Stimulated activated CD4-positive, alpha-beta T cell treated with anti-CD3 and anti-CD28 coated beads, Interleukin-1b, Interleukin-23, amount 100 ng/mL, for 4 hours (primary cell): ENCODE measurements around the gene CRISPLD2.

Source experiments
- DNase-seq, 2 donors: peaks; one replicate each; pipeline ENCODE4 v3.0.0-alpha.2; 2020; ENCODE audit warnings: low read depth in 2 of 2

The CRISPLD2 gene

DNA sequence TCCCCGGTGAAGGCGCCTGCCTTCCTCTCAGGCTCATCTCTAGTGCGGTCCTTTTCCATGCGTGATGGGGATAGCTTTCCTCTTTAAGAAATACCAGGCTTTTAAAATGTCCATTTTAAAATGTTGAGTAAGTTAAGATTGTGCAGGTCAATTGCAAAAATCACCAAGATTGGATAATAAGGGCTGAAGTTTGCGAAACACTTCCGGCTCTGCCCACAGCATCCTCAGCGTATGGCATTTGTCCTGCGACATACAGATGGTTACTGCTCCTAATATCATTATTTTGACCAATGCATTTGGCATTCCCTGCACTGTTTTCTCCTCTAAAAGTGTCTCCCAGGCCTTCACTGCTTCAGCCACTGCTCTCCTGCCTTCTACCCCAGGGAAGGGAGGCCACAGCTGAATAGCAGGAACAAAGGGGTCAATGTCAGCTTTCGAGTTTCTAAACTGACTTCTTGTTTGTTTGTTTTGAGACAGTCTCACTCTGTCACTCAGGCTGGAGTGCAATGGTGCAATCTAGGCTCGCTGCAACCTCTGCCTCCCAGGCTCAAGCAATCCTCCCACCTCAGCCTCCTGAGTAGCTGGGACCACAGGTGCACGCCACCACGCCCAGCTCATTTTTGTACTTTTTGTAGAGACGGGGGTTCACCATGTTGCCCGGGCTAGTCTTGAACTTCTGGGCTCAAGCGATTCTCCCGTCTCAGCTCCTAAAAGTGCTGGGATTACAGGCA is 91.9 kb downstream of the CRISPLD2 start:
- no peak for DNase-seq

DNA sequence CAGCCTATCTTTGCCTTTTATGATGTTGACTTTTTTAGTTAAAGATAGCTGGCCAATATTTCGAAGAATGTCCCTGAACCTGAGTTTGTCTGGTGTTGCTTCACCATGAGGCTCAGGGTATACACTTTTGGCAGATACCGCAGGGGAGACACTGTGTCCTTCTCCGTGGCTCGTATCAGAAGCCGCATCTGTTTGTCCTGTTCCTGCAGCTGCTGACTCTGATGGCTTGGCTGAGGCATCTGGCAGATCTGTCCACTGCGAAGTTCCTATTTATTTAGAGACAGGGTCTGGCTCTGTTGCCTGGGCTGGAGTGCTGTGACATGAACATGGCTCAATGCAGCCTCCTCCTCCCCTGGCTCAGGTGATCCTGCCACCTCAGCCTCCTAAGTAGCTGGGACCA is 93.5 kb downstream of the CRISPLD2 start:
- DNase-seq, result no peak

DNA sequence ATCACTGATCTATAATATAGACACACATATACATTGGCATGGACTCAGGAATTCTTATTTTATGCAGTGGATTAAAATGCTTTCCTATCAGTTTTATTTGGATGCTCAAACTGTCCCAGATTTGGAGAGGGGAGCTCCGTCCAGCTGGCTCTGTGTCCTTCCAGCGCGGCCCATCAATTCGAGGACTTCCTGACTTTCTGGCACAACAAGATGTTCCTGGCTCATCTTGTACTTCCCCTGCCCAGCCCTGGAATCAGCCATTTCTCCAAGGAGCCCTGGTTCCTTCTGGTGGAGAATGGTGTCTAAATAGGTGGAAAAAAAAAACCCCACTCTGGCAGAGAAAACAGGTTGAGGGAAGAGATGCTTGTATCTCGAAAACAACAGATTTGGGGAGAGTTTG is 94.5 kb downstream of the CRISPLD2 start:
- no peak for DNase-seq

DNA sequence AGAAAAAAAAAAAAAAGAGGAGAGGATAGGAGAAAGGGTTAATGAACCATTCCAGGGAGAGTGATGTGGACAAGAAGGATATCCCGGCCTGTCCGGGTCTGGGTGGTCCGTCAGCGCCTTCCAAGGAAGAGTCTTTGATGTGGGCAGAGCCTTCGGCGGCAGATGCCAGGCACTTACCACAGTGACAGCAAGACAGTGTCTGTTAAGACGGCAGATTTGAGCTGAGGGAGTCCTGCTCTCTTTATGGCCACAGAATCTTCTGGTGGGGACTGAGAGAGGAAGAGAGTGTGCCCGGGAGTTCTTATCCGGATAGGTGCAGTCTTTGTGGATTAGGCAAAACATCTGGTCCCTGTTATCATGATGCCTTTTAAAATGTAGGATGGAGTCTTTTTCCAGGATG is 96.4 kb downstream of the CRISPLD2 start:
- no peak for DNase-seq

GRCh38 chr16:84916850-84917249 is 97.1 kb downstream of the CRISPLD2 start:
- DNase-seq, result no peak

DNA sequence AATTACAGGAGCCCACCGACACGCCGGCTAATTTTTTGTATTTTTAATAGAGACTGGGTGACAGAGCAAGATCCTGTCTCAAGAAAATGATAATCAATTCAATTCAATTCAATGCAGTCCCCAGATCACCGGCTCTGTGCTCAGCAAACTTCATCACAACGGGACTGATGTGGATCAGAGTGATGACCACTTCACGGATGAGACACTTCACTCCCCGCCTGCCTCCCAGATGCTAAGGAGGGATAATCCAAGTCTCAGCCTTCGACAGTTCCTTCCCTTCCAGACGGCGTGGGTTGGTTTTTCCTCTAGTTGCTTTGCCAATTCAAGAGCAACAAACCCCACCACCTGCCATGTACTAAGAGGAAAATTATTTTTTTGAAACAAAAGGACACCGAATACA is 97.7 kb downstream of the CRISPLD2 start:
- DNase-seq, result no peak

GRCh38 chr16:84918006-84918909 is 98.5 kb downstream of the CRISPLD2 start:
- DNase-seq, result no peak

DNA sequence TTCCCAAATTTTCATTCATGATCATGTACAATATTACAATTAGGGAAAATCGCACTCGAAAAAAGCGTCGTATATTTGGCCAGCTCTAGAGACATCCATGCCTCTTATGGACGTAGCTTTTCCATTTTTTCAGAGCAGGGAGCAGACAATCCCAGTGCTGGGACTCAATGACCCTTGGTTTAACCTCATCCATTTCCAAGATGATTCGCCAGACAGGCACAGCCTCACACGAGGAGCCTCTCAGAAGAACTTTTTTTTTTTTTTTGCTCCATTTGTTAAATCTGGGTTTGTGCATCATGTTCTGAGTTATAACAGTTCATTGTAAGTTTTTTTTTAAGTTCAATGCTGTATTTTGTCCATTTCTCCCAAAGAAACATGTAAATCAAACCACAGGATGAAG is 99.5 kb downstream of the CRISPLD2 start:
- DNase-seq, result no peak

GRCh38 chr16:84919708-84920107 is 99.9 kb downstream of the CRISPLD2 start:
- no peak for DNase-seq

DNA sequence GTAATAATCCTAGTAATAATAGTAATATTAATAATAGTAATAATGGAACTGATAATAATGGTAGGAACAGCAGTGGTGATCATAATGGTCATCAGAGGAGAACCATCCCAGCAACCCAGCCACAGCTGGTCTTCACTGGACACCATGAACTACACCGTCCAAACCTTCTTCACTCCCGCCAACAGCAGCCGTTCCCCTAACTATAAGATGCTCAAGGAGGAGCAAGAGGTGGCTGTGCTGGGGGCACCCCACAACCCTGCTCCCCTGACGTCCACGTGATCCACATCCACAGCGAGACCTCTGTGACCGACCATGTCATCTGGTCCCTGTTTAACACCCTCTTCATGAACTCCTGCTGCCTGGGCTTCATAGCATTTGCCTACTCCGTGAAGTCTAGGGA is 100.5 kb downstream of the CRISPLD2 start:
- no peak for DNase-seq

DNA sequence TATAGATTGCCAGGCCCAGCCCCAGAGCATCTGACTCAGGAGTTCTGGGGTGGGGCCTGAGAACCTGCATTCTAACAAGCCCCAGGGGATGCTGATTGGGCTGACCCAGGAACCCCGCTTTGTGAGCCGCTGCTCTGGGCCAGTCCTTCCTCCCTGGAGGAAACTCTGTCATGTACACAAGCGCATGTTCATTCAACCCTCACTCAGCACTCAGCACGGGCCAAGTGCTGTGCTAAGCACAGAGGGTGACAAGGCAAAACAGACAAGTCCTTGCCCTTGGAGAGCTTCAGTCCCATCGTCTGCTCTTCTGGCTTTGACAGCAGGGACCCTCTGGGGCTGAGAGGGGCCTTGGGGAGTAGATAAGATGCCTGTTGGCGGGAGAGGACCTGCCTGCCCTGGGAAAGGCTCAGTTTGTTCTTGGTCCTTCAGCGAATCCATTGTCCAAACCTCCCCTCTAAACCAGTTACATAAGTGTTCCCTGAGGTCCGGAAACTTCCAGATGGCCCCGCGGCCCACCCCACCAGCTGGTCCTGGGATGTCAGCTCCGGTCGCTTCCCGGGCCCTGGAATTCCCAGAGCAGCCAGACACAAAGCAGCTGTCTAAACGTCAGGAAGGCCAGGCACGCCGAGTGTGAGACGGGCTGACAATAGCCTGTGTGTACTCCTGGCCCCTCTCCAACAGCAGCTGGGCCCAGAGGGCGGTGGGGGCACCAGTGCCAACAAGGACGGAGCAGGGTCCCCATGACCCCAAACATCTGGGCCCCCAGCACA is 102.8 kb downstream of the CRISPLD2 start:
- no peak for DNase-seq

DNA sequence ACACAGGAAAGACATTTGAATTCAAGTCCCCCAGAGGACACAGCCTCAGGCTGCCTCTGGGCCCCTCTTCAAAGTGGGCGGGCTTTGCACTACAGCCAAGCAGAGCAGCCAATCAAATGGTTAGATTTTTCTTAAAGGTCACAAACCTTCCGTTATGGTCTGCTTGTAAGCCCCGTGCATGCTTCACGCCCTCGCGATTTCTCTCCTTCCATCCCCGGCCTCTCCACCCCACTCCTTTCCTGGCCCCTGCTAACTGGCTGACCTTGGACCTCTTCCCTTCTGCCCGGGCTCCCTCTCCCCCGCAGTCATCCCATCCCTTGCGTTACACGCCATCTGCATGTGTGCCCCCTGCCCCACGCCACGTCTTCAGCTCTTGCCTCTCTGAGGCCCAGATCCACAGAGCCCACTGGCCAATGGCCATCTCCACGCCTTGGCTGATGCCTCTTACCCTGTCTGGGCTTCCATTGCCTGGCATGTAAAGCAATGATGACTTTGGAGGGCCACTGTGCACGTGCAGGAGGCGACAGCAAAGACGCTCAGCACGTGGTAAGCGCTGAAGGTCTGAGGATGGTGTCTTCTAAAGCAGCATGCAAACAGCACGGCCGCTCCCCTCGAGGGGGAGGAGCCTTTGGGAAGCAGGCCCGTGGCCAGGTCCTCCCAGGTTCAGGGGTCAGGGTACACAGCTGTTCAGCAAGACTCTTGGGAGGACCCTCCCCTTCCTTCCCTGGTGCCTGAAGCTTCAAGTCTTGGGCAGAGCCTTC is 104.7 kb downstream of the CRISPLD2 start:
- DNase-seq, result no peak

DNA sequence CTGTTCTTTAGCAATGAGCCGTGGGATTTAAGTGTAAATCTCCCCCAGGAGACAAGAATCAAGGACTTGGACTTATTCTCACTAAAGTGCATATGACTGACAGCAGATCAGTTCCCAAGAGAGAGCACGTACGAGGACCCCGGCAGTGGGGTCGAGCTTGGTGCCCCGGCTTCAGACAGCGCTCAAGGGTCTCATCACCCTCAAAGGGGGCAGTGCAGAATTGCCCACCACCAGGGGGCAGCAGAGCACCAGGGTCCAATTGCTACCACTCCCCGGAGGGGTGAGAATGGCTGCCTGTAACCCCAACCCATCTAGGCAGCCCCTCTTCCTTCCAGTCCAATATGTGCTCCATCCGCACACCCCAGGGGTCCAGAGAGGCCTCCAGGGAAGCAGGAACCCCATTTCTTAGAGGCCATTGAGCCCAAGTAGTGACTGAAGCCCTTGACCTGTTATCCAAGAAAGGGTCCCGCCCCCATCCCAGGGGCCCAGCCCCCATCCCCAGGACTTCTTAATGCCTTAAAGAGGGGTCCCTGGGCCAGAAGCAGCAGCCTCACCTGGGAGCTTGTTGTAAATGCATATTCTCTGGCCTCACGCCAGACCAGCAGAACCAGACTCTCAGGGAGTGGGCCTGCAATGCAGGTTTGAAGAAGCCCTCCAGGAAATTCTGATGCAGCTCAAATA is 105.4 kb downstream of the CRISPLD2 start:
- peak; percentile 66 to 73 for DNase-seq

- no peak for DNase-seq
These were observed 106.1 kb downstream of the CRISPLD2 start for GRCh38 chr16:84925773-84926372.

DNA sequence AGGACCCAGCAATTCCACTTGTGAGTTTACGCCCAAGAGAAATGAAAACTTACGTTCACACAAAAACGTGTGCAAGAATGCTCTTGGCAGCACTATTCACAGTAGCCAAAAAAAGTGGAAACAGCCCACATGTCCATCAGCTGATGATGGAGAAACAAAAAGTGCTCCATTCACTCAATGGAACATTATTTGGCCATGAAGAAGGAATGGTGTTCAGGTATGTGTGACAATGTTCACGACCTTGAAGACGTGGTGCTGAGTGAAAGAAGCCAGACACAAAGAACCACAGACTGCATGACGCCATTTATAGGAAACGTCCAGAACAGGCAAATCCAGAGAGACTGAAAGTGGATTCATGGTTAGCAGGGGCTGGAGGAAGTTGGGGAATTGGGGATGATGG is 106.7 kb downstream of the CRISPLD2 start:
- no peak for DNase-seq

- no peak for DNase-seq
These were observed 108.1 kb downstream of the CRISPLD2 start for GRCh38 chr16:84927621-84928591.

DNA sequence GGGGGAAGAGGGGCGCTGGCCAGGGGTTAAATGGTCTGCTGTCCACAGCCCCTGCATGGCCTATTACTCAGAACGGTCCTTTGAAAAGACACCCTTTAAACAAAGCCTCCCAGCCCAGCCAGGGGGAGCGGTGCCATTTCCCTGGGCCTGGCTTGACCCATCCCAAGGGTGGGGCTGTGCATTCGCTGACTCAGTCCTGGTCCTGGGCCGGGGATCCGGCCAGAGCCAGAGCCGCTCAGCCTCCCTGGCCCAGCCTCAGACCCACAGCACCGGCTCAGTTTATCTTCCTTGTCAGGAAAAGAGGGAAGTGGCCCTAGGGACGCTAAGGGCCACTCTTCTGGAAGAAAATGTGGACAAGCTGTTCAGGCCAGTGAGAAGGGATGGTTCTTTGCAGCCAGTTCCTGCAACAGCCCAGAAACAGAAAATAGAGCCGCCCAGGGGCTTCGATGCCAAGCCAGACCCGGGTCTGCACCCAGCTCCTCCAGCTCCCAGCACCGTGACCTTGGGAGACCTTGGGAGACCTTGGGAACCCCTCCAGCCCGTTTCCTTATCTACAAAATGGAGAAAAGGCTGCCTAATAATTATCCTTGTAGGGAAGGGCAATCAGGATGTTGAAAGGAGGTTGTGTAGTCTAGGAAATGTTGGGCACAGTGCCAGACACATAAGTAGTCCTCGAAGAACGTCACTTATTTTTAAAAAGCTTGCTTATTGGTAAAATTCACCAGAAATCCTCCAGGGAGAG is 109.1 kb downstream of the CRISPLD2 start:
- no peak for DNase-seq

DNA sequence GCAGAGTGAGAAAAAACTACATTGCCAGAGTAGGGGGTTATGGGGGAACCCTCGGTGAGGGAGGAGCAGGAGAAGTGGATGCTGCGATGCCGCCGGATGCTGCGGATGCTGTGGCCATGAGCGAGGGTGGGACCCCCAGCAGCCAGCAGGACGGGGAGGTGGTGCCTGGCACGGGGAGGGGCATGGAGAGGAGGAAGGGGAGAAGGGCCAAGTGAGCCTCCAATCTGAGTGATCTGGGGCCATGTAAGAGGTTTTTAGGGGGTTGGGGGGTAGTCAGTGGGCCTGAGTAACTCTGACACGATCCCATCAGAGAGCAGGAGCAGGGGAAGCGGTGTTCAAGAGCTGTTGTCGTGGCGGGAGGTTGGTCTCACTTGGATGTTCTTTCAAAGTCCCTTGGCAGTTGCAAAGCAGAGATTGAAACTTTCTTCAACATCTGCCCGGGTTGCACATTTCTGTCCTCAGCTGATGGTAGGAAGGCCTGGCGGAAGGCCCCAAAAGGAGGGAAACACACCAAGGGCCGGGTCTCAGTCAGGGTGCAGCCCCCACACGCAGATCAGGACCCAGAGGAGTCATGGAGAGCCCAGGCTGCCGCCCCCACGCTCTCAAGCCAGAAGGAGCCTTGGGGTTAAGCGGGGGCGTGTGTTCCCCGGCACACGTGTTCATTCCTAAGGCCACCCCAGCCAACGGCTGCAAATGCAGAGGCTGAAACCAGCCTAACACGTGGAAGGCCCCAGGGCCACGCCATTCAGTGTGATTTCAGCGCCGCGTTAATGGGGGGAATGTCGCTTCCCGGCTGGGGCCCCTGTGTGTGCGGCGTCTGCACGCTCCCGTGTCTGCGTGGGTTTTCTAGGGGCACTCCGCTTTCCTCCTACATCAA is 109.9 kb downstream of the CRISPLD2 start:
- DNase-seq, result no peak
